ENCODE measurements around the gene HOXC9.

HOXC9 gene

DNA sequence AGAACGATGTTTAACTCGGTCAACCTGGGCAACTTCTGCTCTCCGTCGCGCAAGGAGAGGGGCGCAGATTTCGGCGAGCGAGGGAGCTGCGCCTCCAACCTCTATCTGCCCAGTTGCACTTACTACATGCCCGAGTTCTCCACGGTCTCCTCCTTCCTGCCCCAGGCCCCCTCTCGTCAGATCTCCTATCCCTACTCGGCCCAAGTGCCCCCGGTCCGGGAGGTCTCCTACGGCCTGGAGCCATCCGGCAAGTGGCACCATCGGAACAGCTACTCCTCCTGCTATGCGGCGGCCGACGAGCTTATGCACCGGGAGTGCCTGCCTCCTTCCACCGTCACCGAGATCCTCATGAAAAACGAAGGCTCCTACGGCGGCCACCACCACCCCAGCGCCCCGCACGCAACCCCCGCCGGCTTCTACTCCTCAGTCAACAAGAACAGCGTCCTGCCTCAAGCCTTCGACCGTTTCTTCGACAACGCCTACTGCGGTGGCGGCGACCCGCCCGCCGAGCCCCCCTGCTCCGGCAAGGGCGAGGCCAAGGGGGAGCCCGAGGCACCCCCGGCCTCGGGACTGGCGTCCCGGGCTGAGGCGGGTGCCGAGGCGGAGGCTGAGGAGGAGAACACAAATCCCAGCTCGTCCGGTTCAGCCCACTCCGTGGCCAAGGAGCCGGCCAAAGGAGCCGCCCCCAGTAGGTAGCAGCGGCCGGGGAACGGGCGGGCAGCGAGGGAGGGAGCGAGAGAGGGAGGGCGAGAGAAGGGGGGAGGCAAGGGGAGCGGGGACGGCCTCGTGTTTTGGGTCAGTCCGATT lies 26.5 kb upstream of the HOXC9 start:
- Histone ChIP-seq H3K9me3 (ENCODE audit: insufficient read depth, low read length, severe bottlenecking) (no peaks in the 10 kb centered on the region), H3K79me2 (ENCODE audit: insufficient read depth, low read length) (no peaks in the 10 kb centered on the region), H2AFZ (ENCODE audit: low read depth, low read length) (no peak overlapping the region), H3K4me3 (ENCODE audit: low read depth in 1 of 2, low read length in 2 of 2) (no peak overlapping the region), H4K20me1 (ENCODE audit: insufficient read depth, low read length) (no peaks in the 10 kb centered on the region), H3K27me3 (ENCODE audit: insufficient read depth, low read length, poor library complexity) (peaks cover 44% of the 10 kb centered on the region), H3K4me2 (ENCODE audit: insufficient read depth, low read length) (no peak overlapping the region), H3K4me1 (ENCODE audit: insufficient read depth, low read length) (peaks cover 5% of the 10 kb centered on the region), H3K9ac (ENCODE audit: low read depth, low read length) (no peak overlapping the region), H3K36me3 (ENCODE audit: insufficient read depth, low read length) (no peaks in the 10 kb centered on the region), H3K27ac (ENCODE audit: low read length) (no peak overlapping the region)
- ATAC-seq (ENCODE audit: insufficient read depth, low read depth) = no peak
- DNase-seq = no peak
- TF ChIP-seq, protein P1, sequence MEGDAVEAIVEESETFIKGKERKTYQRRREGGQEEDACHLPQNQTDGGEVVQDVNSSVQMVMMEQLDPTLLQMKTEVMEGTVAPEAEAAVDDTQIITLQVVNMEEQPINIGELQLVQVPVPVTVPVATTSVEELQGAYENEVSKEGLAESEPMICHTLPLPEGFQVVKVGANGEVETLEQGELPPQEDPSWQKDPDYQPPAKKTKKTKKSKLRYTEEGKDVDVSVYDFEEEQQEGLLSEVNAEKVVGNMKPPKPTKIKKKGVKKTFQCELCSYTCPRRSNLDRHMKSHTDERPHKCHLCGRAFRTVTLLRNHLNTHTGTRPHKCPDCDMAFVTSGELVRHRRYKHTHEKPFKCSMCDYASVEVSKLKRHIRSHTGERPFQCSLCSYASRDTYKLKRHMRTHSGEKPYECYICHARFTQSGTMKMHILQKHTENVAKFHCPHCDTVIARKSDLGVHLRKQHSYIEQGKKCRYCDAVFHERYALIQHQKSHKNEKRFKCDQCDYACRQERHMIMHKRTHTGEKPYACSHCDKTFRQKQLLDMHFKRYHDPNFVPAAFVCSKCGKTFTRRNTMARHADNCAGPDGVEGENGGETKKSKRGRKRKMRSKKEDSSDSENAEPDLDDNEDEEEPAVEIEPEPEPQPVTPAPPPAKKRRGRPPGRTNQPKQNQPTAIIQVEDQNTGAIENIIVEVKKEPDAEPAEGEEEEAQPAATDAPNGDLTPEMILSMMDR (IDR thresholded peaks at IDR 0.05; ENCODE audit: borderline replicate concordance, extremely low read depth, low read length, poor library complexity, severe bottlenecking) = no peak
- TF ChIP-seq EZH2 (IDR thresholded peaks at IDR 0.05; ENCODE audit: borderline replicate concordance, low read depth, low read length, severe bottlenecking) = no peak

DNA sequence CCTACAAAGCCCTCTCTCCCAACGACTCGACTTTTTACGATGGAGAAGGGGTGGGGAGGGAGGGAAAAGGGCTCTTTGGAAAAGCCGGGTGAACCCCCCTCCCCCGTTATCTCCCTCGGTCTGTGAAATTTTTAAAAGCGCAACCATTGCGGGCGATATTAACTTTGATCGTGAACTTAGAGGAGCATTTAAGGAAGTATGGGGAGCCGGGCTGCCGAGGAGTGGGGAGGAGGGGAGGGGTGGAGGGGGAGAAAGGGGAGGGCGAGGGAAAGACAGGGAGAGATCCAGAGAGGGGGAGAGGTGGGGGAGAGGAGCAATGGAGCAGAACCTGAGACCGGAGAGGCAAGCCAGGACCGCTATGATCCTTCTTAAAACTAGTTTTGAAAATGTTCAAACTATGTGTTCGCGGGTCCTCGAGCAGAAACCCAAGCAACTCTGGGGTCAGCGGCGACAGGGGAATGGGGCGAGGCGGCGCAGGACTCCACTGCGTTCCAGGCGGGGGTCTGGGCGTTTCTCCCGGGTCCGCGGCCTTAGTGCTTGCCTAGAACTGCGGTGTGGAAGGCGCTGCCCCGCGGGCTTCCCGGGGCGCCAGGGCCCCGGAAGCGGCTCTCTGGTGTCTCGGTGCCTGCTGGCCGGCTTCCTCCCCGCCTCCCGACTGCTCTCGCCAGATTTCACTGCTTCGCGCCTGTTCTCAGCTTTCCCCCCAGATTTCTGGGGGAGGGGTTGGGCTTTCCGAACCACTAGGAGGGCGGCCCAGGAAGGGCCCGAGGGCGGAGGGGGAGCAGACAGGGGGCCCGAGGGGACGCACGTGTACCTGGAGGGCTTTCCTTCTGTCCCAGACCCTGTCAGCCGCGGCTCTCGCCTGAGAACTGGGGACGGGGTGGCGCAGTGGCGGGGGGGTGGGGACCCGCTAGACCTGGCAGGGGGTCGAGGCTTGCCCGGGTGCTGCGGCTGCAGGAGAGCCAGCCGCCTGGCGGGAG lies 25.6 kb upstream of the HOXC9 start, which contains the start of gene HOTAIR:
Gene HOTAIR (minus strand): TSS at position 871 of the 980 bp plus-strand sequence.
- no peak for TF ChIP-seq EZH2 (IDR thresholded peaks at IDR 0.05; ENCODE audit: borderline replicate concordance, low read depth, low read length, severe bottlenecking)
- TF ChIP-seq, protein P1 (IDR thresholded peaks at IDR 0.05; ENCODE audit: borderline replicate concordance, extremely low read depth, low read length, poor library complexity, severe bottlenecking) = no peak
- no peak for ATAC-seq (ENCODE audit: insufficient read depth, low read depth)
- Histone ChIP-seq H3K4me3 (ENCODE audit: low read depth in 1 of 2, low read length in 2 of 2) (no peak within 1 kb of the TSS), H2AFZ (ENCODE audit: low read depth, low read length) (no peak within 1 kb of the TSS), H3K36me3 (ENCODE audit: insufficient read depth, low read length) (no peaks in the 10 kb centered on the region), H3K79me2 (ENCODE audit: insufficient read depth, low read length) (no peaks in the 10 kb centered on the region), H3K4me2 (ENCODE audit: insufficient read depth, low read length) (no peak within 1 kb of the TSS), H4K20me1 (ENCODE audit: insufficient read depth, low read length) (no peaks in the 10 kb centered on the region), H3K27ac (ENCODE audit: low read length) (no peak within 1 kb of the TSS), H3K27me3 (ENCODE audit: insufficient read depth, low read length, poor library complexity) (peaks cover 43% of the 10 kb centered on the region), H3K4me1 (ENCODE audit: insufficient read depth, low read length) (peaks cover 5% of the 10 kb centered on the region), H3K9ac (ENCODE audit: low read depth, low read length) (no peak within 1 kb of the TSS), H3K9me3 (ENCODE audit: insufficient read depth, low read length, severe bottlenecking) (no peaks in the 10 kb centered on the region)
- DNase-seq = no peak

DNA sequence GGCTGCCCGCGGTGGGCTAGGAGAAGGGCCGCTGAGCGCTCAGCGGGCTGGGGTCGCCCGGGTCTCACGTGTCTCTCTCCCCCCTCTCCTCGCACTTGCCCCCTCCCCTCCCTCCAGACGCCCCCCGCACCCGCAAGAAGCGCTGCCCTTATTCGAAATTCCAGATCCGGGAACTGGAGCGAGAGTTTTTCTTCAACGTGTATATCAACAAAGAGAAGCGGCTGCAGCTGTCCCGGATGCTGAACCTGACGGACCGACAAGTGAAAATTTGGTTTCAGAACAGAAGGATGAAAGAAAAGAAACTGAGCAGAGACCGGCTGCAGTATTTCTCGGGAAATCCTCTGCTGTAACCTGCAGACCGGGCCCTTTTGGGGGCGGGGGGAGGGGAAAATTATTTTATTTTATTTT lies 24.9 kb upstream of the HOXC9 start:
- H3K27ac ChIP-seq (ENCODE audit: low read length) = no peak overlapping the region
- no peaks in the 10 kb centered on the region for H4K20me1 ChIP-seq (ENCODE audit: insufficient read depth, low read length)
- H3K9me3 ChIP-seq (ENCODE audit: insufficient read depth, low read length, severe bottlenecking) = no peaks in the 10 kb centered on the region
- ATAC-seq (ENCODE audit: insufficient read depth, low read depth) (no peak), DNase-seq (no peak)
- no peaks in the 10 kb centered on the region for H3K79me2 ChIP-seq (ENCODE audit: insufficient read depth, low read length)
- no peak overlapping the region for H3K4me3 ChIP-seq (ENCODE audit: low read depth in 1 of 2, low read length in 2 of 2)
- no peak overlapping the region for H3K9ac ChIP-seq (ENCODE audit: low read depth, low read length)
- H3K4me2 ChIP-seq (ENCODE audit: insufficient read depth, low read length) = no peak overlapping the region
- H3K36me3 ChIP-seq (ENCODE audit: insufficient read depth, low read length) = no peaks in the 10 kb centered on the region
- peaks cover 43% of the 10 kb centered on the region for H3K27me3 ChIP-seq (ENCODE audit: insufficient read depth, low read length, poor library complexity)
- peaks cover 5% of the 10 kb centered on the region for H3K4me1 ChIP-seq (ENCODE audit: insufficient read depth, low read length)
- no peak for TF ChIP-seq EZH2 (IDR thresholded peaks at IDR 0.05; ENCODE audit: borderline replicate concordance, low read depth, low read length, severe bottlenecking)
- TF ChIP-seq, protein P1 (IDR thresholded peaks at IDR 0.05; ENCODE audit: borderline replicate concordance, extremely low read depth, low read length, poor library complexity, severe bottlenecking) = no peak
- H2AFZ ChIP-seq (ENCODE audit: low read depth, low read length) = no peak overlapping the region
